ENCODE data around the gene C9orf72. TPM values are rescaled to one million over a fixed set of nuclear protein-coding genes. Genes with fewer than 3 reads are reported as not detected.

The C9orf72 gene
- total and polyA plus RNA-seq, 9 donors = 13.4 to 100 (median 23.8) TPM

DNA sequence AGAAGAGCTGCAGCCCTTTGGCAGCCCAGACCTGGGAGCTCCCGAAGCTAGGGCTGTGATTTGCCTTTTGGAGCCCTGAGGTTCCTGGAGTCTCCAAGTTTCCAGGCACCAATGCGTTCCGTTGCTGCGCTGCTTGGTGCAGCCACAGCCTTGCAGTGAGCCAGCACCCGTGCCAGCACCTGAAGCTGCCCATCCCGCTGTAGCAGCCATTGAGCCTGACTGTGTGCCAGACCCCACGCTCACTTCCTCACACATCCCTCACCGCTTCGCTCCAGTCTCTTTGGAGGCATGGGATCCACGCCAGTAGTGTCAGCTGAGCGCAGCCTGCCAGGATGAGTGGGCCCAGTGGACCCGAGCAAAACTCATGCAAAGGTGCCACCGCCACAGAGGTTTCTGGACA lies 22.5 kb upstream of the C9orf72 start:
- Histone ChIP-seq H3K4me1 (ENCODE audit: insufficient read depth) (no peaks in the 10 kb centered on the region), H3K27me3 (no peaks in the 10 kb centered on the region), H3K27ac (no peak overlapping the region), H3K9me3 (no peaks in the 10 kb centered on the region), H3K4me3 (no peak overlapping the region), H3K36me3 (no peaks in the 10 kb centered on the region)
- DNase-seq = no peak
- TF ChIP-seq EP300 (IDR thresholded peaks at IDR 0.05) = no peak
- no peak for TF ChIP-seq POLR2A (IDR thresholded peaks at IDR 0.05)
- TF ChIP-seq, protein P1, sequence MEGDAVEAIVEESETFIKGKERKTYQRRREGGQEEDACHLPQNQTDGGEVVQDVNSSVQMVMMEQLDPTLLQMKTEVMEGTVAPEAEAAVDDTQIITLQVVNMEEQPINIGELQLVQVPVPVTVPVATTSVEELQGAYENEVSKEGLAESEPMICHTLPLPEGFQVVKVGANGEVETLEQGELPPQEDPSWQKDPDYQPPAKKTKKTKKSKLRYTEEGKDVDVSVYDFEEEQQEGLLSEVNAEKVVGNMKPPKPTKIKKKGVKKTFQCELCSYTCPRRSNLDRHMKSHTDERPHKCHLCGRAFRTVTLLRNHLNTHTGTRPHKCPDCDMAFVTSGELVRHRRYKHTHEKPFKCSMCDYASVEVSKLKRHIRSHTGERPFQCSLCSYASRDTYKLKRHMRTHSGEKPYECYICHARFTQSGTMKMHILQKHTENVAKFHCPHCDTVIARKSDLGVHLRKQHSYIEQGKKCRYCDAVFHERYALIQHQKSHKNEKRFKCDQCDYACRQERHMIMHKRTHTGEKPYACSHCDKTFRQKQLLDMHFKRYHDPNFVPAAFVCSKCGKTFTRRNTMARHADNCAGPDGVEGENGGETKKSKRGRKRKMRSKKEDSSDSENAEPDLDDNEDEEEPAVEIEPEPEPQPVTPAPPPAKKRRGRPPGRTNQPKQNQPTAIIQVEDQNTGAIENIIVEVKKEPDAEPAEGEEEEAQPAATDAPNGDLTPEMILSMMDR (IDR thresholded peaks at IDR 0.05) = no peak
- intact Hi-C loops (cut with DNase I) = no loop called here
- WGBS, 3 donors = 91 to 93% (median 91%) methylated on average over 13 of the region's 13 CpGs

DNA sequence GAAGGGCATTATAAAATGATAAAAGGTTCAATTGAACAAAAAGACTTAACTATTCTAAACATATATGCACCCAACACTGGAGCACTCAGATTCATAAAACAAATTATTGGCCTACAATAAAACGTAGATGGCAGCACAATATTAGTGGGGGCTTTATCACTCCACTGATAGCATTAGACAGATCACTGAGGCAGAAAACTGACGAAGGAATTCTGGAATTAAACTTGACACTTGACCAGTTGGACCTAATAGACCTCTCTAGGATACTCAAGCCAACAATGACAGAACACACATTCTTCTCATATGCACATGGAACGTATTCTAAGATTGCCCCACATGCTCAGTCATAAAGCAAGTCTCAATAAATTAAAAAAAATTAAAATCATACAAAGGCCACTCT lies 18.4 kb upstream of the C9orf72 start:
- TF ChIP-seq EP300 (IDR thresholded peaks at IDR 0.05) (no peak), POLR2A (IDR thresholded peaks at IDR 0.05) (no peak)
- TF ChIP-seq, protein P1 (IDR thresholded peaks at IDR 0.05) = no peak
- intact Hi-C loops (cut with DNase I) = no loop called here
- no peaks in the 10 kb centered on the region for H3K27me3 ChIP-seq
- no peaks in the 10 kb centered on the region for H3K9me3 ChIP-seq
- H3K4me1 ChIP-seq (ENCODE audit: insufficient read depth) = no peaks in the 10 kb centered on the region
- H3K4me3 ChIP-seq = no peak overlapping the region
- H3K36me3 ChIP-seq = no peaks in the 10 kb centered on the region
- DNase-seq = no peak
- no peak overlapping the region for H3K27ac ChIP-seq
- WGBS, 3 donors = 69 to 86% (median 81%) methylated on average over 3 of the region's 3 CpGs

DNA sequence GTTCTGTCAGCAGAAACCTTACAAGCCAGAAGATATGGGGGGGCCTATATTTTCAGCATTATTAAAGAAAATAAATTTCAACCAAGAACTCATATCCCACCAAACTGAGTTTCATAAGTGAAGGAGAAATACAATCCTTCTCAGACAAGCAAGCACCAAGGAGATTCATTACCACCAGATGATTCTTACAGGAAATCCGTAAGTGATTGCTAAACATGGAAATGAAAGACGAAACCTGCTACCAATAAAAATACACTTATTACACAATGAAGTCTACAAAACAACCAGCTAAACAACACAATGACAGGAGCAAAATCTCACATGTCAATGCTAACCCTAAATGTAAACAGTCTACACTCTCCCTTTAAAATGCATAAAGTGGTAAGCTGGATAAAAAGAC lies 17.8 kb upstream of the C9orf72 start:
- no peak overlapping the region for H3K27ac ChIP-seq
- no peaks in the 10 kb centered on the region for H3K4me1 ChIP-seq (ENCODE audit: insufficient read depth)
- 81 to 87% (median 84%) methylated on average over 2 of the region's 2 CpGs for WGBS, 3 donors
- no peaks in the 10 kb centered on the region for H3K27me3 ChIP-seq
- H3K9me3 ChIP-seq = no peaks in the 10 kb centered on the region
- no peak for DNase-seq
- no peaks in the 10 kb centered on the region for H3K36me3 ChIP-seq
- no peak overlapping the region for H3K4me3 ChIP-seq
- intact Hi-C loops (cut with DNase I) = no loop called here
- TF ChIP-seq, protein P1 (IDR thresholded peaks at IDR 0.05) = no peak
- TF ChIP-seq POLR2A (IDR thresholded peaks at IDR 0.05) = no peak
- TF ChIP-seq EP300 (IDR thresholded peaks at IDR 0.05) = no peak

DNA sequence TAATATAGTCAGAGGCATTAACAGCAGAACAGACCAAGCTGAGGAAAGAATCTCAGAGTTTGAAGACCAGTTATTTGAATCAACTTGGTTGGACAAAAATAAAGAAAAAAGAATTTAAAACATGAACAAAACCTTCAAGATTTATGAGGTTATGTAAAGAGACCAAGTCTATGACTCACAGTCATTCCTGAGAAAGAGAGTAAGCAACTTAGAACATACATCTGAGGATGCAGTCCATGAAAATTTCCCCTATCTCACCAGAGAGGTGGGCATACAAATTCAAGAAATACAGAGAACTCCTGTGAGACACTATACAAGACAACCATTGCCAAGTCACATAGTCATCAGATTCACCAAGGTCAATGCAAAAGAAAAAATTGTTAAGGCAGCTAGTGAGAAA lies 17.4 kb upstream of the C9orf72 start:
- TF ChIP-seq, protein P1 (IDR thresholded peaks at IDR 0.05) = no peak
- TF ChIP-seq EP300 (IDR thresholded peaks at IDR 0.05) = no peak
- TF ChIP-seq POLR2A (IDR thresholded peaks at IDR 0.05) = no peak
- intact Hi-C loops (cut with DNase I) = no loop called here
- Histone ChIP-seq H3K4me1 (ENCODE audit: insufficient read depth) (no peaks in the 10 kb centered on the region), H3K4me3 (no peak overlapping the region), H3K9me3 (no peaks in the 10 kb centered on the region), H3K27ac (no peak overlapping the region), H3K27me3 (no peaks in the 10 kb centered on the region), H3K36me3 (no peaks in the 10 kb centered on the region)
- DNase-seq = no peak

DNA sequence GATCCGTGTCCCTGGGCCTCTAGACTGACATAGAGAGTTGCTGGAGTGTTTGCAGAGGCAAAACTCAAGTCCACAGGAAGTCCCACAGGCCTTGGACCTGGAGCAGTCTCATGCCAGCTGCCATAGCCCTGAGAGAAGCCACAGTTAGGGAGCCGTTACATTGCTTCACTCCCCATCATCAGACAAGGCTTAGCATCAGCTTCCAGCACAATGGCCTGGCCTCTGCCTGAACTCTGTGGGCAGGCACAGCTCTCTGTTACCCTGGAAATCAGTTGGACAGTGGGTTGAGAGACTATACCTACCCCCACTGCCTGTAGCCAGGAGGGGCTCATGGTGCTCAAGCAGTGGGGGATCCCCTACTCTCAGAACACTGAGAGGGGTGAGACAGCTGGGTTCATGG lies 16.2 kb upstream of the C9orf72 start:
- TF ChIP-seq EP300 (IDR thresholded peaks at IDR 0.05) (no peak), POLR2A (IDR thresholded peaks at IDR 0.05) (no peak)
- TF ChIP-seq, protein P1 (IDR thresholded peaks at IDR 0.05) = no peak
- WGBS, 3 donors = 88 to 91% (median 91%) methylated on average over 2 of the region's 2 CpGs
- Histone ChIP-seq H3K36me3 (no peaks in the 10 kb centered on the region), H3K4me1 (ENCODE audit: insufficient read depth) (no peaks in the 10 kb centered on the region), H3K9me3 (no peaks in the 10 kb centered on the region), H3K4me3 (no peak overlapping the region), H3K27ac (no peak overlapping the region), H3K27me3 (no peaks in the 10 kb centered on the region)
- intact Hi-C loops (cut with DNase I) = loop anchor here in 1 of 4 donors (10.0 kb wide), 1 partner anchor 1625 kb away; the partner anchor contains the start of gene LINGO2
- DNase-seq = no peak
